PFSK-1 (cell line): ENCODE results near the gene NDEL1.

Source experiments
- FOXP2 ChIP-seq: optimal IDR thresholded peaks from 2 replicates; pipeline ENCODE3; 2011; ENCODE audit warnings: borderline replicate concordance, control low read depth, inconsistent platforms; ENCODE audit not compliant: insufficient read depth; ENCODE audit errors: extremely low read length, extremely low read depth
- POLR2AphosphoS5 ChIP-seq: IDR thresholded peaks from 2 replicates; pipeline ENCODE4 v1.6.1; 2012; ENCODE audit warnings: low read depth, mild to moderate bottlenecking, control low read depth, low read length, moderate library complexity
- REST ChIP-seq, 2 experiments: IDR thresholded peaks; 2 replicates each; pipeline versions ENCODE4 v1.6.1 to v1.8.0; 2011 to 2012; ENCODE audit warnings: low read depth in 2 of 2, low read length in 2 of 2, control low read depth in 1 of 2, inconsistent platforms in 1 of 2, mild to moderate bottlenecking in 1 of 2, moderate library complexity in 1 of 2; ENCODE audit not compliant: insufficient read depth in 1 of 2
- SIN3A ChIP-seq: IDR thresholded peaks from 2 replicates; pipeline ENCODE4 v1.6.1; 2012; ENCODE audit warnings: mild to moderate bottlenecking, low read length, moderate library complexity, borderline replicate concordance; ENCODE audit not compliant: insufficient read depth
- TAF1 ChIP-seq: IDR thresholded peaks from 2 replicates; pipeline ENCODE4 v1.6.1; 2012; ENCODE audit warnings: low read length, control low read depth, borderline replicate concordance; ENCODE audit not compliant: insufficient read depth

Gene NDEL1

DNA sequence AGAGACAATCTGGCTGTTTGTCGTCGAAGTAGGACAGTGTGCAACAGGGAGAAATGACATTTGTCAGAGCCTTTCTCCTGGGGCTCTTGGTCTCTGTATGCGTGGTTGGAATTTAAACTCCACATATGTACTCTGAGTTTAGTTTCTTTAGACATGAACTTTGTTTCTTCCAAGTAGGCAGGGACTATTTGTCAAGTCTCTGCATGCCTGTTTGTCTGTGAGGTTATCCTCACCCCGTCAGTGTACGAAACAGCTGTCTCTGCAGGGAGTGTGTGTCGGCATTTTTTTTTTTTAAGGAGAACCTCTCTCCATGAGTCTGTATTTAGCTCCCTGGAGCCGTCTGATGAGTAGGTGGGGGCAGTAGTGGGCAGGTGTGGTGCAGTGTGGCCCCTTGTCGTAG lies 29.7 kb downstream of the NDEL1 start:
- TF ChIP-seq FOXP2 (no peak), POLR2AphosphoS5 (no peak)

DNA sequence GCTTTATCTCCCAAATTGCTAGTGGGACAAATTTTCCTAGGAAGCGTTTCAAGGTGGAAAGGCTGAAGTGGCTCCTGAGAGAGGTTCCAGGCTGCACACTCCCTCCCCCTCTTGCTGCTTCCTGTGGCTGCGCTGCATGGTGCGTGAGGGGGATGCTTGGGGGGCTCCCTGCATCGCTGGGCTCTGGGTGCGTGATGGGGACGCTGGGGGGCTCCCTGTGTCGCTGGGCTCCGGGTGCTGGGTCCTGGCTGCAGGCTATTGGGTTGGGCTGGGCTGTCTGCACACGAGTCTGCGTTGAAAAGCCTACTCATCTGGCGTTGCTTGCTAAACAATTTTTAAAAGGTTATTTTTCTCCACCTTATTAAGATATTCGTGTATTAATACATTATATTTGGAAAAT lies 30.1 kb downstream of the NDEL1 start:
- TF ChIP-seq TAF1, result no peak
- TF ChIP-seq POLR2AphosphoS5, result no peak
- TF ChIP-seq SIN3A, result no peak
- no peak for TF ChIP-seq REST (IDR thresholded peaks at IDR 0.05; ENCODE audit: insufficient read depth in 1 of 2, low read depth in 2 of 2, low read length in 2 of 2)
- no peak for TF ChIP-seq FOXP2

- TF ChIP-seq REST (IDR thresholded peaks at IDR 0.05; ENCODE audit: insufficient read depth in 1 of 2, low read depth in 2 of 2, low read length in 2 of 2) (no peak), SIN3A (no peak), TAF1 (no peak), POLR2AphosphoS5 (no peak), FOXP2 (no peak)
Measured at GRCh38 chr17:8466456-8466855, 30.8 kb downstream of the NDEL1 start.

DNA sequence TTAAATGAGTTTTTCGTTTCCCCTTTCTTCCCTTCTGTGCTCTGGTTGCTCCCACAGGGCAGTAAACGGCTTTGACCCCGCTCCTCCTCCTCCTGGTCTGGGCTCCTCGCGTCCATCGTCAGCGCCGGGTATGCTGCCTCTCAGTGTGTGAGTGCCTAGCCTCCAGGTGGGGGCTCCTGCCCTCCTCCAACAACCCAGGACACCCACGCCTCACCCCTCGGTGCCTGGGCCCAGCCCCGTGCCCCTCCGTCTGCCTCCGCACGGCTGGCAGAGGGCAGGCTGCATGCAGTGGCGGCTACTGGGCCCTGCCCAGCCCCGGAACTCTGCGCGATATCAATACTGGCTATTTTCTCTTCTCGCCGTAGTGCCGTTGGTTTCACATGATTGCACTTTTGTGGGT lies 31.2 kb downstream of the NDEL1 start:
- no peak for TF ChIP-seq TAF1

- no peak for TF ChIP-seq TAF1
- no peak for TF ChIP-seq REST (IDR thresholded peaks at IDR 0.05; ENCODE audit: insufficient read depth in 1 of 2, low read depth in 2 of 2, low read length in 2 of 2)
- TF ChIP-seq SIN3A, result no peak
Measured at GRCh38 chr17:8467527-8467926, 31.8 kb downstream of the NDEL1 start.

DNA sequence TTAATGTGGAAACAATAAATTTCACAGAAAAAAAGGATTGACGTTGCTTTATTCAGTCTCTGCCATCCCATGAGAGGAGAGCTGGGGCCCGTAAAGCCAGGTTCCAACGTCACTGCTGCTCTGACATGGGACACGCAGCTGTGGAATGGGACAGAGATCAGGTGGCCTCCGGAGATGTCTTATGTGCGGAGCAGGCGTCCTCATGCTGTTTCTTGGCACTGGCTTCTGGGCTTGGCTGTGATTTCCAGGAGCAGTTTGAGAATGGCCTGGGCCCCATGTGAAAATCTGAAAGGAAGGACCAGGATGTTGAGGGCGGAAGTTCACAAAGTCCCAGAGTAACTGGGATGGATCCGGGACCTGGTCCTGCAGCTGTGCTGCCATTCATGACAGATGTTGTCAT lies 32.4 kb downstream of the NDEL1 start:
- TF ChIP-seq SIN3A, result no peak
- TF ChIP-seq TAF1, result no peak
- no peak for TF ChIP-seq REST (IDR thresholded peaks at IDR 0.05; ENCODE audit: insufficient read depth in 1 of 2, low read depth in 2 of 2, low read length in 2 of 2)
- TF ChIP-seq POLR2AphosphoS5, result no peak
- no peak for TF ChIP-seq FOXP2
